Astrocyte (in vitro differentiated cells and primary cell): ENCODE measurements around the gene TCAIM.

Source experiments
- CTCF ChIP-seq: IDR thresholded peaks from 2 replicates; pipeline ENCODE4 v1.5.1; 2011; ENCODE audit warnings: low read depth, mild to moderate bottlenecking, inconsistent platforms, low read length, moderate library complexity; ENCODE audit not compliant: insufficient read depth
- EZH2 ChIP-seq: IDR thresholded peaks from 2 replicates; pipeline ENCODE4 v1.6.1; 2012; ENCODE audit warnings: mild to moderate bottlenecking, low read length, inconsistent platforms; ENCODE audit not compliant: insufficient read depth

GRCh38 chr3:44326019-44326418, 12.5 kb upstream of the TCAIM start:
- TF ChIP-seq CTCF (no peak), EZH2 (no peak)
